Mucosa of rectum (tissue), 2 donors: ENCODE measurements around the gene SLC46A1.

Experiments
- H3K27ac ChIP-seq, 2 donors: one replicate each; pipeline ENCODE4 v1.7.0; 2013; ENCODE audit warnings: inconsistent platforms in 2 of 2, low read depth in 2 of 2, low read length in 2 of 2
- H3K27me3 ChIP-seq, 2 donors: one replicate each; pipeline ENCODE4 v1.7.0; 2013; ENCODE audit warnings: low read length in 2 of 2; ENCODE audit not compliant: control insufficient read depth in 2 of 2, insufficient read depth in 2 of 2
- H3K36me3 ChIP-seq, 2 donors: one replicate each; pipeline ENCODE4 v1.7.0; 2013; ENCODE audit warnings: low read length in 2 of 2; ENCODE audit not compliant: control insufficient read depth in 2 of 2, insufficient read depth in 2 of 2
- H3K4me1 ChIP-seq, 2 donors: one replicate each; pipeline ENCODE4 v1.7.0; 2013; ENCODE audit warnings: low read length in 2 of 2, mild to moderate bottlenecking in 1 of 2; ENCODE audit not compliant: control insufficient read depth in 2 of 2, insufficient read depth in 2 of 2
- H3K4me3 ChIP-seq, 2 donors: one replicate each; pipeline ENCODE4 v1.7.0; 2013; ENCODE audit warnings: low read length in 2 of 2
- H3K9ac ChIP-seq, 2 donors: one replicate each; pipeline ENCODE4 v1.7.0; 2013; ENCODE audit warnings: low read length in 2 of 2, low read depth in 1 of 2, mild to moderate bottlenecking in 1 of 2
- H3K9me3 ChIP-seq, 2 donors: one replicate each; pipeline ENCODE4 v1.7.0; 2013; ENCODE audit warnings: low read length in 2 of 2; ENCODE audit not compliant: control insufficient read depth in 2 of 2
- donor health status: healthy.
- donor health status: Normal muscosa, but diverticular disease.

The SLC46A1 gene

DNA sequence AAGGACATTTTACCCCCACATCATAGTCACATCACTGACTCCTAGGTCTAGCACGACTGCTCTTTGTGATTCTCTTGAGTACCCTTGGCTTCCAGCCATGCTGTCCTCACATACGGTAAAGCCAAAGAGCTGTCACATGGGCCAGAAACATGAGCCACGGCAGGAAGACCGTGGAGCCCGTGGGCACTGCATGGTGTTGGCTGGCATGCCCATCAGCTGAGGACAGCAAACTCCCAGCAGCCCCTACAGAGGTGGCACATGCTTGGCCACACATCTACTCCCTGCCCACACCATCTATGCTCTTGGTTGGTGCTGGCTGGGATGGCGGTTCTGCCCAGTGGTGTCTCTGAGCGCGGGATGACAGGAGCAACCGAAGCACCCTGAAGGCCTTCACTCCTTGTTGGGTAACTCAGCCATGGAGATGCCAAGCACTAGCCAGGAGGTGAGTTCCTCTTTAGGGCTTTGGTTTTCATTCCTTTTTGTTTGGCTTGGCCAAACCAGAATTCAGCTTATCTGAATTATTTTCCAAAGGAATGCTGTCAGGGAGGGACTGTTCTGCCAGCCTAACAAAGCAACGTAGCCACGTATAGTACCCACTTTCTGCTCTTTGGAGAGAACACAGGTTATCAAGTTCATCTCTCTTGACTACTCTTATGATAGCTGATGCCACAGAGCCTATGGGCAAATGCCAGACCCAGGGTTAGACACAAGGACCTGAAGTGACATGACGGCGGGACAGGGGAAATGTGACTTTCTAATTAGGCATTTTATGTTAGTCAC lies 60.4 kb downstream of the SLC46A1 start:
- Histone ChIP-seq H3K27ac (no peak overlapping the region), H3K9me3 (no peaks in the 10 kb centered on the region), H3K27me3 (no peaks in the 10 kb centered on the region), H3K36me3 (peaks cover 76 to 89% of the 10 kb centered on the region in 2 donors), H3K4me3 (no peak overlapping the region), H3K4me1 (no peaks in the 10 kb centered on the region), H3K9ac (no peak overlapping the region)
